OCI-LY3 (cell line): ENCODE measurements around the gene FER1L5.

Experiments used
- H2AFZ ChIP-seq: fragments of 200-600, 300-600 bp; shearing (Covaris generic); 2 replicates; pipeline ENCODE4 v1.6.0; 2014; ENCODE audit warnings: antibody characterized with exemption, low read depth, low read length
- H3K27ac ChIP-seq: fragments of 200-600, 300-600 bp; sonication (generic); 2 replicates; pipeline ENCODE4 v1.5.1; 2014; ENCODE audit warnings: mild to moderate bottlenecking, low read length, moderate library complexity, mixed read lengths
- H3K27me3 ChIP-seq: fragments of 200-600, 300-600 bp; sonication (generic); 2 replicates; pipeline ENCODE4 v1.6.1; 2014; ENCODE audit warnings: low read depth, low read length, mixed read lengths
- H3K36me3 ChIP-seq: fragments of 200-600, 300-600 bp; sonication (generic); replicated peaks from 2 replicates; pipeline ENCODE3; 2014; ENCODE audit warnings: low read depth, low read length, mixed read lengths
- H3K4me1 ChIP-seq: fragments of 300-600, 200-600 bp; sonication (generic); 2 replicates; pipeline ENCODE4 v1.6.1; 2014; ENCODE audit warnings: low read length, mixed read lengths
- H3K4me2 ChIP-seq: fragments of 200-600, 300-600 bp; sonication (generic); 2 replicates; pipeline ENCODE4 v1.6.1; 2014; ENCODE audit warnings: low read length, mixed read lengths
- H3K4me3 ChIP-seq: fragments of 300-600, 200-600 bp; sonication (generic); 2 replicates; pipeline ENCODE4 v1.5.1; 2014; ENCODE audit warnings: antibody characterized with exemption, mild to moderate bottlenecking, low read length, moderate library complexity
- H3K79me2 ChIP-seq: fragments of 300-600, 200-600 bp; shearing (Covaris generic); 2 replicates; pipeline ENCODE4 v1.6.1; 2014; ENCODE audit warnings: mild to moderate bottlenecking, low read length, mixed read lengths
- H3K9ac ChIP-seq: fragments of 300-600, 200-600 bp; shearing (Covaris generic); 2 replicates; pipeline ENCODE4 v1.6.0; 2014; ENCODE audit warnings: mild to moderate bottlenecking, low read length, moderate library complexity
- H3K9me3 ChIP-seq: fragments of 200-600, 300-600 bp; shearing (Covaris generic); 2 replicates; pipeline ENCODE4 v1.6.1; 2014; ENCODE audit warnings: low read length, mixed read lengths; ENCODE audit not compliant: insufficient read depth
- H4K20me1 ChIP-seq: fragments of 200-600, 300-600 bp; sonication (generic); 2 replicates; pipeline ENCODE4 v1.6.1; 2016; ENCODE audit warnings: low read length, mixed read lengths; ENCODE audit not compliant: insufficient read depth
- CTCF ChIP-seq: fragments of 200-600, 300-600 bp; sonication (generic); IDR thresholded peaks from 2 replicates; pipeline ENCODE4 v1.5.1; 2014; ENCODE audit warnings: antibody characterized with exemption, low read length, low read depth
- EZH2phosphoT487 ChIP-seq: fragments of 200-600 bp; shearing (Covaris generic); IDR thresholded peaks from 2 replicates; pipeline ENCODE4 v1.6.1; 2018; ENCODE audit warnings: antibody characterized with exemption, mixed run types, low read depth

Gene FER1L5

GRCh38 chr2:96608469-96609455 lies 33.8 kb upstream of the FER1L5 start:
- Histone ChIP-seq H3K36me3 (peaks cover 65% of the 10 kb centered on the region), H3K9me3 (no peaks in the 10 kb centered on the region), H3K4me3 (no peak overlapping the region), H2AFZ (no peak overlapping the region), H3K27ac (no peak overlapping the region), H3K4me1 (no peaks in the 10 kb centered on the region), H3K9ac (no peak overlapping the region), H3K27me3 (no peaks in the 10 kb centered on the region), H3K79me2 (no peaks in the 10 kb centered on the region), H3K4me2 (no peak overlapping the region), H4K20me1 (no peaks in the 10 kb centered on the region)
- TF ChIP-seq CTCF (no peak), EZH2phosphoT487 (no peak)

DNA sequence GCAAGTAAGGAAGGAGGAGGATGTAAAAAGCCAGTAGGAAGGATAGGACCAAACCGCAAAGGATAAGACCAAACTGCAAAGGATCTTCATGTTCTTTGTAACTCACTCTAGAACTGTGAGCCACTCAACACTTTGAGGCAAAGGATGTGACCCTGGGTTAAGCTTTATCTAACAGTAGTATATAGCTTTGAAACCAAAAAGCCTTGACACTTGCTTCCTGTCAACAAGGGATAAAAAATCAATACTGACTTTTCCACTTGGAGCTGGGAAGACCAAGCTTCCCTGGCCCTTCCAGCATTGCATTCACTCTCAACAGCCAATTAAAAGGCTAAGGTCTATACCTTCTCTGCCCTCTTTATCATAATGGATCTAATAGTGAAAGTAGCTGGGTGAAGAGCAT lies 26.4 kb upstream of the FER1L5 start:
- no peak overlapping the region for H3K9ac ChIP-seq
- H3K9me3 ChIP-seq: no peaks in the 10 kb centered on the region
- H4K20me1 ChIP-seq: no peaks in the 10 kb centered on the region
- TF ChIP-seq EZH2phosphoT487 (no peak), CTCF (no peak)
- no peak overlapping the region for H3K27ac ChIP-seq
- no peak overlapping the region for H3K4me3 ChIP-seq
- no peaks in the 10 kb centered on the region for H3K27me3 ChIP-seq
- no peak overlapping the region for H3K4me2 ChIP-seq
- no peak overlapping the region for H2AFZ ChIP-seq
- peaks cover 34% of the 10 kb centered on the region for H3K36me3 ChIP-seq
- H3K79me2 ChIP-seq: no peaks in the 10 kb centered on the region
- no peaks in the 10 kb centered on the region for H3K4me1 ChIP-seq

DNA sequence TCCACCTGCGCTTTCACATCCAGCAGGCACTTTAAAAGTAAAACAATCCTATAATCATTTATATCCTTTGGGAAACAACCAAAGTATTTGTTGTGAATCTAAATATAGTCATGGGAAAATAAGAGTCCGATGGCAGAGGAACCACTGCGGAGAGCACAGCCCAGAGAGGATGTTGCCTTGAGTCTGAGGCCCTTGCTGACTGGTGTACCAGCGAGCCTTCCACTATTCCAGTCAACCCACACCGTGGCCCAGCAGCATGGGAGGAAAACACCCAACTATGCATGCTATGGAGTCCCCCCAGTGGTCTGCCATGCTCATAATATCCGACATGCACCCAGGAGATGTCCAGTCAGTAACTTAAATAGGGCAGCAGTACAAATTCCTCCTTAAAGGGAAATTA lies 26.0 kb upstream of the FER1L5 start:
- Histone ChIP-seq H3K4me3 (no peak overlapping the region), H3K4me2 (no peak overlapping the region), H3K27me3 (no peaks in the 10 kb centered on the region), H3K79me2 (no peaks in the 10 kb centered on the region), H2AFZ (no peak overlapping the region), H3K36me3 (peaks cover 31% of the 10 kb centered on the region), H4K20me1 (no peaks in the 10 kb centered on the region), H3K27ac (no peak overlapping the region), H3K9ac (no peak overlapping the region), H3K4me1 (no peaks in the 10 kb centered on the region), H3K9me3 (no peaks in the 10 kb centered on the region)
- TF ChIP-seq EZH2phosphoT487 (no peak), CTCF (no peak)

- TF ChIP-seq CTCF (no peak), EZH2phosphoT487 (no peak)
- Histone ChIP-seq H3K9ac (no peak overlapping the region), H3K9me3 (no peaks in the 10 kb centered on the region), H3K4me1 (no peaks in the 10 kb centered on the region), H2AFZ (no peak overlapping the region), H3K4me3 (no peak overlapping the region), H3K36me3 (peaks cover 31% of the 10 kb centered on the region), H3K79me2 (no peaks in the 10 kb centered on the region), H3K4me2 (no peak overlapping the region), H3K27me3 (no peaks in the 10 kb centered on the region), H4K20me1 (no peaks in the 10 kb centered on the region), H3K27ac (no peak overlapping the region)
Measured at GRCh38 chr2:96617012-96617411, 25.6 kb upstream of the FER1L5 start.
